ENCODE measurements around the gene RNF180.
"Not testable (repeated sequence)": the region's sequence is repeated elsewhere in the genome, so short reads cannot be mapped to it uniquely, and the experiment has no call there.

RNF180 gene

DNA sequence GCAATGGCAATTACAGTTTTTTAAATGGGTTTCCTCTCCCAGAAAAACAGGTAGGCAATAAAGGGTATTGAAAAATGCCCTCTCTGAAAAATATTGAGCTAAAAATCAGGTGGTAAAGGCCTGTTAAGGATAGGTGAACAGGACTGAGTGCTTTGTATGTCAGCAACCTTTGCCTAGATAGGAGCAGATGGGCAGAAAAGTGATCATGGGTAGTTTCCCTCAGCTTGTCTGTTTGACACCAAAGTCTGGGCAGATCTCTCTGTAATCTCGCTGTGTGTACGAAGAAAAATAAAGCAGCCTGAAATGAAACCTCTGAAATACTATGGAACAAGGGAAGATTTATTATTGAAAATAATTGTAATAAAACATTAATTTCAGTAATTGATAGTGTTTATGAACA, 15.8 kb downstream of the RNF180 start:
- no peak for DNase-seq

DNA sequence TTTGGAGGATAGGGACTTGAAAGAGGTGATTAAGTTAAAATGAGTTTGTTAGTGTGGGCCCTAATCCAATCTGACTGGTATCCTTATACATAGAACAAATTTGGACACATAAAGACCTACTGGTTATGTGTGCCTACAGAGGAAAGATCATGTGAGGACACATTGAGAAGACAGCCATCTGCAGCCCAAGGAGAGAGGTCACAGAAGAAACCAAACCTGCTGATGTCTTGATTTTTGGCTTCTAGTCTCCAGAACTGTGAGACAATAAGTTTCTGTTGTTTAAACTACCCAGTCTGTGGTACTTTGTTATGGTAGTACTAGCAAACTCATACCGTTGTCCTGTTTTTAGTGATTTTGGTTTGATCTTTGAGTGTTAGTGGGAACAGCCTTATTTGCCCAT, 18.3 kb downstream of the RNF180 start:
- no peak for DNase-seq

DNA sequence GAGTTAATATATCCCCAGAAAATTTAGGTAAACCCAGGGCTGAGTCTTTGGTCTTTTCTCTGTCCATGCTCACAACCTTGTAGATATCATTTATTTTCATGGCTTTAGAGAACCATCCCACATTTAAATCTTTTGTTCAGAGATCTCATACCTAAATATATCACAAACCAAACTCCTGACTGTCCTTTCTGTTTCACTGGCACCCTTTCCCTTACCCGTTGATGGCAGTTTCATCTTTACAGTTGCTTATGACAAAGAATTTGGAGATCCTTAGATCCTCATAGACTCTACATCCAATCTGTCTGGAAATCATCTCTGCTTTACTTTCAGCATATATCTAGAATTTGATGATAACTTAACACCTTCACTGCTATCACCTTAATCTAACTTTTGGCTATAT, 19.2 kb downstream of the RNF180 start:
- DNase-seq, result no peak

DNA sequence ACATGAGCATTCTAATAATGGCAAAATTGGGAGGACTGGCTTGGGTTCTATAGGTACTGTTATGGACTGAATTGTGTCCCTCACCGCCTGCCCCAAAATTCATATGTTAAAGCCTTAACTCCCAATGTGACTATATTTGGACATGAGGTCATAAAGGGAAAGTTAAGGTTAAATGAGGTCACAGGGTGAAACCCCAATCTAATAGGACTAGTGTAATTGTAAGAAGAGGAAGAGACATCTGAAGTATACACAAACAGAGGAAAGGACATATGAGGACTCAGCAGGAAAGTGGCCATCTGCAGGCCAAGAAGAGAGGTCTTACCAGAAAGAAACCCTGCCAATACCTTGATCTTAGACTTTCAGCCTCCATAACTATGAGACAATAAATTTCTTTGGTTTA, 23.1 kb downstream of the RNF180 start:
- no peak for DNase-seq

DNA sequence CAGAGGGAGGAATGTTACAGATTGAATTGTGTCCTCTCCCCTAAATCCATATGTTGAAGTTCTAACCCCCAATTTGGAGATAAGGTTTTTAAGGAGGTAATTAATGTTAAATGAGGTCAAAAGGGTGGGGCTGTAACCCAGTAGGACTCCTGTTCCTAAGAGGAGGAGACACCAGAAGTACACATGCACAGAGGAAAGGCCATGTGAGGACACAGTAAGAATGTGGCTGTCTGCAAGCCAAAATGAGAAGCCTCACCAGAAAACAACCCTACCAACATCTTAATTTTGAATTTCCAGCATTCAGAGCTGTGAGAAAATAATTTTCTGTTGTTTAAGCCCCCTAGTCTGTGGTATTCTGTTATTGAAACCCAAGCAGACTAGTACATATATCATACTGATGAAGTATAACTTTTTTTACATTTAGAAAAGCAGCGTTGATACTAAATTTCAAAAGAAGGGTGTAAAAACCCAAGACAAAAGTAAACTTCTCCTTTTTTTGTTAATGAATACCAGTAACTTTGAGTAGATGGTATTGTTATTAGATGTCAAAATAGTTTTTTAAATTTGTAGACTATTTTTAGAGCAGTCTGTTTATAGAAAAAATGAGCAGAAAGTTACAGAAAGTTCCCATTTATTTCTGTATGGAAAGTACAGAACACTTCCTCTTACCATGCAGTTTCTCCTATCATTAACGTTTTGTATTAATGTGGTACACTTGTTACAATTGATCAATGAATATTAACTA, 25.1 kb downstream of the RNF180 start:
- DNase-seq, result no peak

DNA sequence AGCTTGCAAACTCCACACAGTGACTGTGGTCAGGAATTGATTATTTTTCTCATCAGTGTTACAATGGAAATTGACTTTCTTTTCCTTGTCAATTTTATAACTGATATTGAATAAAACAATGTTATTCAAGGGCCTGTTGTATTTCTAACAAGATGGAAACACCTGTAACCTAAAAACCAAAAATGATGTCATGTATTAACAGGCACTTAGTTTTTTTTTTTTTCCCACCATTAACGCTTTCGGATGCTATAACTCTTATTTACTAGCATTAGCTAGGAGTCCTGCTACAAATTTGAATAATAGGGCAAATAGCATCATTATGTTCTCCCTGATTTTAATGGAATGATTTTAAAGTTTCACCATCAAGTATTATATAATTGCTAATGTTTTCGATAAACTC, 30.3 kb downstream of the RNF180 start:
- no peak for DNase-seq

DNA sequence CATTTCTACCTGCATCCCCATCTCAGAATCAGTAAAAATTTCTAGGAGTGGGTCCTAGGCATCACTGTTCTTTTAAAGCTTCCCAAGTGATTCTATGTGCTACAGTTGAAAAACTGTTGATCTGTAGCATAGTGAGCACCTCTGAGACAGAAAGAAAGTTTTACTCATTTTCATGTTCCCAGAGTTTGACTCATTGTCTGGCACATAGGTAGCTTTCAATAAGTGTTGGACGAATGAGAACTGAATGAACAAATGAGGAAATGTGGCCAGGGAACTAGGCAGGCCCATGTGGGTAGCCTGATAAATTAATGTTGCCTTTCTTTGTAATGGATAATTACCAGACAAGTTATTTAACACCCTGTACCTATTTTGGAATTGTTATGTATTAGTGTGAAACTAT, 33.8 kb downstream of the RNF180 start:
- no peak for DNase-seq

DNA sequence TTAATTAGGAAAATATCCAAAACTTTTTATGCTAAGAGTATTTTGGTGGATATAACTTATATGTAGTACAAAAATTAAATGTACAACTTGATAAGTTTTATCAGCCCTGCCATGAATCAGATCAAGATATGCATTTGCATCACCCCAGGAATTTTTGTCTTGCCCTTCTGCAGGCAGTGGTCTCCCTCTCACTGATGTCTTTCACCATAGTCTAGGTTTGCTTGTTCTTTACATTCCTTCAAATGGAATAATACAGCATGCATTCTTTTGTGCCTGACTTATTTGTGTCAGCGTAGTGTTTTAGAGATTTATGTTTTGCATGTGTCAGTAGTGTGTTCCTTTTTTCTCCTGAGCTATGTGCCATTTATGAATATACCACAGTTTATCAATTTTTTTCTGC, 36.4 kb downstream of the RNF180 start:
- DNase-seq, result no peak

DNA sequence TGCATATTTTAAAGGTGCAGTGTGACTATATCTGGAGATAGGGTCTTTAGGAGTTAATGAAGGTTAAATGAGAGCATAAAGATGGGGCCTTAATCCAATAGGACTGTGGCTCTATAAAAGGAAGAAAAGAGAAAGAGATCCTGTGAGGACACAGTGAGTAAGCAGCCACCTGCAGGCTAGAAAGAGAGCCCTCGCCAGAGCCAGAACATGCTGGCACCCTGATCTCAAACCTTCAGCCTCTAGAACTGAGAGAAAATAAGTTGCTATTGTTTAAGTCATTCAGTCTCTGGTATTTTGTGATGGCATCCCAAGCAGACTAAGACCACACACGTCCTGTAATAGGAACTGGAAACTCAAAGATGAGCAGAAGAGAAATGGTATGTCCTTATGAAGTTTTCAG, 41.0 kb downstream of the RNF180 start:
- no peak for DNase-seq

DNA sequence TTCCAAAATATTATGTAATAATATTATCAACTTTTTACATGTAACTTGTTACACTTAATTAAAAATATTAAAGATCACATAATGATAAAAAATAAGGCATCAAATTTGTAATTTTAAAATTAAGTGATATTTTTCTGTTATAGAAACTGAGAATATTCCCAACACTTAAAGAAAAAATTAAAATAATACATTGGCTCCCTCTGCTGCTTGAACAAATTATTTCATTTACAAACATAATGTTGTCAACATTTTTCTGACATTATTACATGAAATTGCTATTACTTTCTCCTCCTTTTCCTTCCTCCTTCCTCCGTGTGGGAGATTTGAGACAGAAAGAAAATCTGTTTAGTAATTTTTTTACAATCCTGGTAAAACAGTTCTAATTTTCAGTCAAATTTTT, 42.3 kb downstream of the RNF180 start:
- peak; percentile 13 for DNase-seq

DNA sequence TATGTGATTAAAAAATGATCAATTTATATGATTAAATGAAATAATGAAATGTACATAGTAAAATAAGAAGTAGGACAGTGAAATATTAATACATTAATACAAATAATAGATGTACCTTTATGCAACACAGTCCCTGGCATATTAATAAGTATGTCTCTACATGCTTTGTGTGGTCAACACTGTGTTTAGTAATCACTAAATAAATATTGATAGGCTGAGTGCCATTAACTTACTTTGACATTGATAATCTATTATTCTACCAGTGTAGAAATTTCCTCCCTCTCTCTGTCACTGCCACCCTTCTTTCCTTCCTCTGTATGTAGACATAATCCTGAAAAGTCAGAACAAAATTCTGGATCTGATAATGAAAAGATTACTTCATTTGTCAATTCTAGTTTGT, 43.7 kb downstream of the RNF180 start:
- DNase-seq, result no peak

DNA sequence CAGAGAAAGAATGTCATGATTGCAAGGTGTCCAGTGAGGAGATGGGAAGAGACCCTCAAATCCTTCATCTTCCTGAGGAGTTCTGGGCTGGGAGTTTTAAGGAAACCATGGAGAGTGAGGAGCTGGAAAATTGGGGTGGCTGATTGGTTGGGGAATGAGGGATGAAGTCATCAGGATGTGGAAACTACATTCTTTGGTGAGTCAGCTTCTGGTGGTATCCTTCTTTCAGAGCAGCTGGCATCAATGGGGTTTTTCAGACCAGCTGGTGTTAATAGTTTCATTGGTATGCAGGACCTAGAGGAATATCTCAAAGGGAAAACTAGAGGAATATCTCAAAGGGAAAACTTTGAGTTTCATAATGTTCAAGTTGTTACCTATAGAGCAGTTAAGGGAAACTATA, 45.2 kb downstream of the RNF180 start:
- peak; percentile 92 for DNase-seq

DNA sequence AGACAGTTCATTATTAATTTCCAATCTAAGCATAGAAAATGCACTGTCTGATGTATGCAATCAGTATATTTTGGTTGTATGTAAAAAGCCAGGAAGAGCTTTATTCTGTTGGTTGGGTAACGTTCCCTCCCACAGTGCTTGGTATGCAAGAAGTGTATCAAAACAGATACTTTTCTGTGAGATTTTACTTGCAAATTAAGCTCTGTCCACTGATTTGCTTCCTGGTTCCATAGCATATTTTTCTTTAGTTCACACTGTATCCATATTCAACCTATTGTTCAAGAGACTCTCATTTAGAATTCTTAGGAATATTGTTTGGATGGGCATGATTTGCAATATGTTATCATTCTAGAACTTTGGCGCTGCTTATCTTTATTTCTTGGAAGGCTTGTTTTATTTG, 47.4 kb downstream of the RNF180 start:
- DNase-seq, result no peak

DNA sequence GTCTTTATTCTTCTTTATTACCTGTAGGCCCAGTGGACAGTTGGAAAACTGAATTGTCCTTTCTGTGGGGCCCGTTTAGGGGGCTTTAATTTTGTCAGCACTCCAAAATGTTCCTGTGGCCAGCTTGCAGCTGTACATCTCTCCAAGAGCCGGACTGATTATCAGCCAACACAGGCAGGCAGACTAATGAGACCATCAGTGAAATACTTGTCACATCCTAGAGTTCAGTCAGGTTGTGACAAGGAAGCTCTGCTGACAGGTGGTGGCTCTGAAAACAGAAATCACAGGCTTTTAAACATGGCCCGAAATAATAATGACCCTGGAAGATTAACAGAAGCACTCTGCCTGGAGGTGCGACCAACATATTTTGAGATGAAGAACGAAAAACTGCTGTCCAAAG, 47.9 kb downstream of the RNF180 start:
- no peak for DNase-seq

DNA sequence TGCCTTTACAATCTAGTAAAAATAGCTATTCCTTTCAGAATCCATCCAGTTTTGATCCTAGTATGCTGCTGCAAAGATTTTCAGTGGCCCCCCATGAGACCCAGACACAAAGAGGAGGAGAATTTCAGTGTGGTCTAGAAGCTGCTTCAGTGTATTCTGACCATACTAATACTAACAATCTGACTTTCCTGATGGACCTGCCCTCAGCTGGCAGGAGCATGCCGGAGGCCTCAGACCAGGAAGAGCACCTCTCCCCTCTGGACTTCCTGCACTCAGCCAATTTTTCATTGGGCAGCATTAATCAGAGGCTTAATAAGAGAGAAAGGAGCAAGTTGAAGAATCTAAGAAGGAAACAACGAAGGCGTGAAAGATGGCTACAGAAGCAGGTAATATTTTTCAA, 48.5 kb downstream of the RNF180 start:
- no peak for DNase-seq

DNA sequence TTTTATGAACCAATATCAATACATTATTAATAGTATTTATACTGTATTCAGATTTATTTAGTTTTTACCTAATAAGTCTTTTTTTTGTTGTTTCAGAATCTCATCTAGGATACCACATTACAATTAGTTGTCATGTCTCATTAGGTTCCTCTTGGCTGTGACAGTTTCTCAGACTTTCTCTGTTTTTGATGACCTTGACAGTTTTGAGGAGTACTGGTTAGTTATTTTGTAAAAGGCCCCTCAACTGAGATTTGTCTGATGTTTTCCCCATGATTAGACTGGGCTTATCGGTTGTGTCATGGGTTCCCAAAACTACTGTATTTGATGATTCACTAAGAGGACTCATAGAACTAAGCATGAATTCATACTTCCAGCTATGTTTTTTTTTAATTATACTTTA, 56.3 kb downstream of the RNF180 start:
- DNase-seq, result no peak

DNA sequence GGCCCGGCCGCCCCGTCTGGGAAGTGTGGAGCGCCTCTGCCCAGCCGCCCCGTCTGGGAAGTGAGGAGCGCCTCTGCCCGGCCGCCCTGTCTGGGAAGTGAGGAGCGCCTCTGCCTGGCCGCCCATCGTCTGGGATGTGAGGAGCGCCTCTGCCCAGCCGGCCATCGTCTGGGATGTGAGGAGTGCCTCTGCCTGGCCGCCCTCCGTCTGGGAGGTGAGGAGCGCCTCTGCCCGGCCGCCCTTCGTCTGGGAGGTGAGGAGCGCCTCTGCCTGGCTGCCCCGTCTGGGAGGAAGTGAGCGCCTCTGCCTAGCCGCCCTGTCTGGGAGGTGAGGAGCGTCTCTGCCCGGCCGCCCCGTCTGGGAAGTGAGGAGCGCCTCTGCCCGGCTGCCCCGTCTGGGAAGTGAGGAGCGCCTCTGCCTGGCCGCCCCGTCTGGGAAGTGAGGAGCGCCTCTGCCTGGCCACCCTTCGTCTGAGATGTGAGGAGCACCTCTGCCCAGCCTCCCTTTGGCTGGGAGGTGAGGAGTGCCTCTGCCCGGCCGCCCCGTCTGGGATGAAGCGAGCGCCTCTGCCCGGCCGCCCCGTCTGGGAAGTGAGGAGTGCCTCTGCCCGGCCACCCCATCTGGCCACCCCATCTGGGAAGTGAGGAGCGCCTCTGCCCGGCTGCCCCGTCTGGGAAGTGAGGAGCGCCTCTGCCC, 59.8 kb downstream of the RNF180 start:
- DNase-seq, result not testable (repeated sequence)

DNA sequence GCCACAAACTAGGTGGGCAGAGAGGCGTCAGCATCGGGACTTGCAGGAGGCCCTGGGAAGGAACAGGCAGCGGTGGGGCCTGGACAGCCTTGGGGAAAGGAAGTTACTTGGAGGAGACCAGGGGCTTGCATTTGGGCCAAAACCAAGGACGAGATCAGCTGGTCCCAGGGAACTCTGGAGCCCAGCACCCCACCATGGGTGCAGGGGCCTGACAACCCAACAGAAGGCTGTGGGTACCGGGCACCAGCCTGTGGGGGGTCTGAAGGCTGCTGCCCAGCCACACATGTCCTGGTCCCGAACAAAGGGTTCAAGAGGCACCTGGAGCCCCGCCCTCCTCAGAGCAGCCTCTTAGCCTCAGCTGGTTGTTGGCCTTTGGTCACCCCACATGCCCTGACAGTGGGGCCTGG, 61.5 kb downstream of the RNF180 start:
- not testable (repeated sequence) for DNase-seq

DNA sequence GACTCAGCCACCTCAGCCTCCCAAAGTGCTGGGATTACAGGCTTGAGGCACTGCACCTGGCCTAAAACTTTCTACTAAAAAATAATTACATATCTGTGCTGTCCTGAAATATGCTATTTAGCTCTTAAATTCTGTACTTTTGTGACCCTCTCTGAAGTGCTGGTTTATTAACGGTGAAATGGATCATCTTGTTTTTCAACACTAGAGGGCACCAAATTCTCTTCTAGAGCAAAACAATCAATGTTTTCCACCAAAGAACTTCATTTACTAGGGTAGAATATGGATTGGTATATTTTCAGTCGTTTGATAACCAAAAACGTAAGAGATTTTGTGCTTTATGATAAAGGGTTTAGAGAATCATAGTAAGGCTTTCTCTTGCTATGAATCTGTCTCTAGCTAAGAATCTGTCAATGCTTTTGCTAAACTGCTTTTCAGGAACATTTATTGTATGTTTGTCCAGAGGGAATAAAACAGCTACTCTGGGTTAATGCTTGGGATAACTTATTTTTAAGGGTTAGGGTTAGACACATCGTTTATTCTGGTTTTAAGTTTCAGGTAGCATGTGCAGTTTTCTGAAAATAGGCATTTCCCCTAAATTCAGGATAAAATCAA, 63.6 kb downstream of the RNF180 start:
- DNase-seq, result peak; percentile 34

DNA sequence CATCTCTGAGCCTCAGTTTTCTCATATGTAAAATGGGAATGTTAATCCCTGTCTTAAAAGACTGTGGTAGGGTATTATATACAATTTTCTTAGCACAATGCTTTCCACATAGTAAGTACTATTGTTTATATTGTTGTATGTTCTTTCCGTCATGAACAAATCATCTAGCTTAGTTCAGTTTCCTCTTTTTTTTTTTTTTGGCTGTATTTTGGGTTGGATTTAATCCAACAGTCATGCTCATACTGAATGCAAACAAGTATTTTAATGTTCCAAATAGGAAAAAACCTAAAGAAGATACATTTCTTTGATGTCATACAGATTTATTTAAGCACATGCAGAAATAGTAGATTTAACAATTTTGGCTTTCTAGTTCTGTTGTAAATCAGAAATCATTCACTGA, 95.1 kb downstream of the RNF180 start:
- no peak for DNase-seq

DNA sequence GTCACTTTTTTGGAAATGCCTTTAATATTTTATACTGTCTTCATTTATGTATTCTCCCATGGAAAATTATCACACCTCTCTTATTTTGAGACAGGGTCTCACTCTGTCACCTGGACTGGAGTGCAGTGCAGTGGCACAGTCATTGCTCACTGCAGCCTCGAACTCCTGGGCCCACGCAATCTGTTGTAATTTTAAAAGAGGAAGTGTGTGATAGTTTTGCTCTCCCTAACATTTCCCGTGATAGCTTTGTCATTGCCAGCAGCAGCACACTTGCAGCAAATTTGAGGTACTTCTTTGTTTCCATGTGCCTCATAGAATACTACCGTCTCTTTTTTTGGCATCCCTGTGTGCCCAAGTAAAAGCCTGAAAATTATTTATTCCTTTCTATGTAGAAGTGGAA, 103.5 kb downstream of the RNF180 start:
- DNase-seq, result no peak

DNA sequence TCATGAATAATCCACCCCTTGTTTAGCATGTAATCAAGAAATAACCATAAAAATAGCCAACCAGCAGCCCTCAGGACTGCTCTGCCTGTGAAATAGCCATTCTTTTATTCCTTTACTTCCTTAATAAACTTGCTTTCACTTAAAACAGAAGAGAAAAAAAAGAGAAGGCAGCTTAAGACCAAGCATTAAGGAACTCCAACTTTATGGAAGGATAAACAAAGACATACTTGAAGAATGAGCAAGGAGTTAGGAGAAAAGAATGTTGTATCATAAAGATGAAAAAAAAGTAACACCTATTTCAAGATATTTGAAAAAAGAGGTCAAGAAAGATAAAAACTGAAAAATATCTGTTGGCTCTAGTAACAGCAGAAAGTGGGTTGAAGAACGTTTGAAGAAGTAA, 107.6 kb downstream of the RNF180 start:
- no peak for DNase-seq

DNA sequence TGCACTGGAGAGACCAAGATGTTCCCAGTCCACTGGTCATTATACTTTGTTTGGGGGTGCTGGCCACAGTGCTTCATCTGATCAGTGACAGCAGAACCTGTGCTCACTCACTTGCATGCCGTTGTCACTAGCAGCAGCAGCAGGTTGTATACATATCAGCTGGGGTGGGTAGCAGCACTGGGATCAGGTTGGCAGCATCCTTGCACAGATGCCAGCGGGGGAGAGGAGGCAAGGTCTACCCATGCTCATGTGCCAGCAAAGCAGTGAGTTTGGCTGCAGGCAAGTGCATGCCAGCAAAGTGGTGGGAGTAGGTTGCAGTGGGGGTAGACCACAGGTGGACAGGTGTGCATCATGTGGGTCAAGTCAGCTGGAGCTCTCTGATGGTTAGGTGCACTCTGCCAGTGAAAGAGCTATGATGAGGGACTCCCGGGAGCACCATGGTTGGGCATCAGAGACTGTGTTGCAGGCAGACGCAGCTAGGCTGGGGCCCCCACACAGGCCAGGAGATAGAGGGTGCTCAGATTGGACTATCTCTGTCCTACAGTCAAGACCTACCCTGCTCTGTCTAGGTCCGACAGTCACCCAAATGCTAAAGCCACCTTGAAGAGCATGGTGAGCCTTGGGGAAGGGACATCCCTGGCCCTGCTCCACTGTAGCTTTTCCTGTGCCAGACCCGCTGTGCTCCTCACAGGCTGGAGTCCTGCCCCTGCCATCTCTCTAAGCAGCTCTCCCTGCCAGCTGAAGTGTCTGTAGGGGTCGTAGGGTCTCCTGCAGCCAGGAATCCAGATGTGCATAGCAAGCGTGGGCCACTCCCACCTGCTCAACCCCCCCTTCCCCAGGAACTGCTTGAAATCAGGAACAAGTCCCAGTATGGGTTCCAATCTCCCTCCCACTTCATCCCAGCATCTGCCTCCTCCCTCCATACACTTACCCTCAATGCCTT, 119.8 kb downstream of the RNF180 start:
- DNase-seq, result no peak
